Measurements from ENCODE around the gene SEZ6L2.

- peak; percentile 54 to 69 for TF ChIP-seq TRIM24 (IDR thresholded peaks at IDR 0.05)
- TF ChIP-seq FOXP4 (CRISPR knock-in tag; IDR thresholded peaks at IDR 0.05; ENCODE audit: borderline replicate concordance) = no peak
These were observed 48.5 kb upstream of the SEZ6L2 start for GRCh38 chr16:29947897-29948296.

All from K562 (cell line).